HEK293T (cell line): ENCODE data around the gene MITF.

Experiments
- BHLHE40 ChIP-seq: fragments of 450-650 bp; IDR thresholded peaks from 2 replicates; pipeline ENCODE4 v1.6.1; 2016; ENCODE audit warnings: mild to moderate bottlenecking, moderate library complexity, borderline replicate concordance
- ELF4 ChIP-seq: fragments of 450-650 bp; IDR thresholded peaks from 2 replicates; pipeline ENCODE4 v1.6.1; 2017; ENCODE audit warnings: antibody characterized with exemption
- FOXA1 ChIP-seq: fragments of 450-650 bp; IDR thresholded peaks from 2 replicates; pipeline ENCODE4 v1.6.1; 2016; ENCODE audit warnings: mild to moderate bottlenecking
- FOXM1 ChIP-seq: fragments of 450-650 bp; IDR thresholded peaks from 2 replicates; pipeline ENCODE4 v1.6.1; 2017; ENCODE audit warnings: mild to moderate bottlenecking, borderline replicate concordance
- SP1 ChIP-seq: fragments of 450-650 bp; IDR thresholded peaks from 2 replicates; pipeline ENCODE4 v1.6.1; 2017
- TARDBP ChIP-seq: fragments of 450-650 bp; IDR thresholded peaks from 2 replicates; pipeline ENCODE4 v1.6.1; 2016

- TF ChIP-seq FOXM1 (no peak), BHLHE40 (no peak), FOXA1 (no peak), TARDBP (no peak), ELF4 (no peak), SP1 (no peak)
Measured at GRCh38 chr3:69742391-69742790, 3.1 kb downstream of the MITF start.
